Neuronal stem cell (in vitro differentiated cells): Measurements from ENCODE around the gene GJD2.

ENCODE experiments used
- DNase-seq: peaks from one replicate; pipeline ENCODE4 v3.0.0-alpha.2; 2013; ENCODE audit warnings: low spot score
- H2AFZ ChIP-seq: one replicate; pipeline ENCODE4 v1.6.1; 2013; ENCODE audit warnings: mild to moderate bottlenecking, low read length, inconsistent platforms
- H2AK5ac ChIP-seq: 2 replicates; pipeline ENCODE4 v1.6.1; 2013; ENCODE audit warnings: low read depth, mild to moderate bottlenecking, inconsistent platforms, low read length, moderate library complexity, mixed read lengths
- H2BK120ac ChIP-seq: 2 replicates; pipeline ENCODE4 v1.6.1; 2013; ENCODE audit warnings: low read depth, mild to moderate bottlenecking, inconsistent platforms, low read length, moderate library complexity, mixed read lengths
- H2BK12ac ChIP-seq: one replicate; pipeline ENCODE4 v1.6.1; 2013; ENCODE audit warnings: low read length, inconsistent platforms
- H2BK15ac ChIP-seq: 2 replicates; pipeline ENCODE4 v1.6.1; 2013; ENCODE audit warnings: mild to moderate bottlenecking, low read length, inconsistent platforms, mixed read lengths
- H2BK5ac ChIP-seq: one replicate; pipeline ENCODE4 v1.6.1; 2013; ENCODE audit warnings: inconsistent platforms, mild to moderate bottlenecking, low read length, moderate library complexity
- H3K14ac ChIP-seq: one replicate; pipeline ENCODE4 v1.6.1; 2013; ENCODE audit warnings: low read length, inconsistent platforms
- H3K18ac ChIP-seq: 2 replicates; pipeline ENCODE4 v1.6.1; 2013; ENCODE audit warnings: low read length, inconsistent platforms
- H3K23ac ChIP-seq: 2 replicates; pipeline ENCODE4 v1.6.1; 2013; ENCODE audit warnings: low read depth, mild to moderate bottlenecking, mixed read lengths, low read length, inconsistent platforms; ENCODE audit not compliant: poor library complexity
- H3K27ac ChIP-seq: replicated peaks from 3 replicates; pipeline ENCODE4 v1.5.1; 2013; ENCODE audit warnings: low read length, inconsistent platforms
- H3K27me3 ChIP-seq, 3 experiments: 2 replicates each; pipeline ENCODE4 v1.6.1; 2013; ENCODE audit warnings: low read length in 3 of 3, mild to moderate bottlenecking in 2 of 3, inconsistent platforms in 1 of 3, low read depth in 1 of 3, mixed read lengths in 1 of 3, moderate library complexity in 1 of 3; ENCODE audit not compliant: control insufficient read depth in 3 of 3, insufficient read depth in 3 of 3
- H3K36me3 ChIP-seq, 2 donors: replicated peaks in 1 of 2; 2 replicates each; pipeline ENCODE4 v1.6.1; 2013; ENCODE audit warnings: low read length in 2 of 2; ENCODE audit not compliant: control insufficient read depth in 2 of 2, insufficient read depth in 2 of 2
- H3K4ac ChIP-seq: 2 replicates; pipeline ENCODE4 v1.6.1; 2013; ENCODE audit warnings: inconsistent platforms, mild to moderate bottlenecking, low read length, moderate library complexity
- H3K4me1 ChIP-seq, 2 donors: 1 replicate in 1 of 2; 2 replicates in 1 of 2; pipeline ENCODE4 v1.6.1; 2013; ENCODE audit warnings: low read length in 2 of 2, low read depth in 1 of 2; ENCODE audit not compliant: control insufficient read depth in 2 of 2, insufficient read depth in 1 of 2
- H3K4me2 ChIP-seq: one replicate; pipeline ENCODE4 v1.6.1; 2013; ENCODE audit warnings: mild to moderate bottlenecking, low read length, inconsistent platforms; ENCODE audit not compliant: insufficient read depth, poor library complexity, severe bottlenecking
- H3K4me3 ChIP-seq, 2 donors: 2 replicates each; pipeline ENCODE4 v1.5.1; 2013; ENCODE audit warnings: low read length in 2 of 2, mild to moderate bottlenecking in 2 of 2, inconsistent platforms in 1 of 2, moderate library complexity in 1 of 2
- H3K79me1 ChIP-seq: one replicate; pipeline ENCODE4 v1.6.1; 2013; ENCODE audit warnings: low read depth, mild to moderate bottlenecking, inconsistent platforms, low read length, moderate library complexity
- H3K9ac ChIP-seq: one replicate; pipeline ENCODE4 v1.6.1; 2013; ENCODE audit warnings: mild to moderate bottlenecking, low read depth, low read length, inconsistent platforms; ENCODE audit not compliant: poor library complexity
- H3K9me3 ChIP-seq, 2 donors: replicated peaks in 1 of 2; 2 replicates each; pipeline versions ENCODE3 to v1.6.1; 2013; ENCODE audit warnings: low read length in 2 of 2, mild to moderate bottlenecking in 2 of 2, inconsistent platforms in 1 of 2, low read depth in 1 of 2, mixed read lengths in 1 of 2, moderate library complexity in 1 of 2; ENCODE audit not compliant: control insufficient read depth in 2 of 2, insufficient read depth in 1 of 2
- H4K8ac ChIP-seq: one replicate; pipeline ENCODE4 v1.6.1; 2013; ENCODE audit warnings: low read depth, mild to moderate bottlenecking, inconsistent platforms, low read length, moderate library complexity
- H4K91ac ChIP-seq: one replicate; pipeline ENCODE4 v1.6.1; 2013; ENCODE audit warnings: low read length, low read depth, mild to moderate bottlenecking, inconsistent platforms; ENCODE audit not compliant: poor library complexity
- WGBS, 2 donors: extraction: QIAGEN DNeasy Blood & Tissue Kit; methylation state at CpG; one replicate each; pipeline ENCODE4 v1.1.7; 2013; ENCODE audit warnings: missing lambda C conversion rate in 2 of 2, mixed read lengths in 1 of 2; ENCODE audit not compliant: insufficient read length in 2 of 2, insufficient replicate concordance in 1 of 2; ENCODE audit errors: extremely low coverage in 2 of 2; 5-methylcytosine and 5-hydroxymethylcytosine counted together

GJD2 gene

GRCh38 chr15:34759992-34760391 lies 5.2 kb upstream of the GJD2 start:
- Histone ChIP-seq H2BK120ac (no peak overlapping the region), H2BK12ac (no peak overlapping the region), H3K79me1 (no peaks in the 10 kb centered on the region), H3K4ac (no peak overlapping the region), H3K4me1 (peaks cover 3 to 9% of the 10 kb centered on the region in 2 donors), H4K91ac (no peak overlapping the region), H3K9ac (no peak overlapping the region), H2AFZ (no peak overlapping the region), H3K14ac (no peak overlapping the region), H3K4me2 (no peak overlapping the region), H3K23ac (no peak overlapping the region), H2AK5ac (no peak overlapping the region), H4K8ac (no peak overlapping the region), H3K36me3 (no peaks in the 10 kb centered on the region), H3K27me3 (peaks cover 6 to 49% (median 19%) of the 10 kb centered on the region in 3 experiments), H3K4me3 (no peak overlapping the region), H3K9me3 (no peaks in the 10 kb centered on the region), H3K18ac (no peak overlapping the region), H2BK15ac (no peak overlapping the region), H3K27ac (no peak overlapping the region), H2BK5ac (no peak overlapping the region)
- no CpG with 5 or more reads among the region's 2 CpGs for WGBS, 2 donors
- DNase-seq: no peak

GRCh38 chr15:34759347-34759746 lies 4.5 kb upstream of the GJD2 start:
- no peak overlapping the region for H2BK5ac ChIP-seq
- no peaks in the 10 kb centered on the region for H3K79me1 ChIP-seq
- no peak overlapping the region for H3K4me2 ChIP-seq
- no CpG with 5 or more reads among the region's 3 CpGs for WGBS, 2 donors
- no peak overlapping the region for H2AFZ ChIP-seq
- DNase-seq: no peak
- H2BK120ac ChIP-seq: no peak overlapping the region
- peaks cover 13 to 56% (median 26%) of the 10 kb centered on the region in 3 experiments for H3K27me3 ChIP-seq
- no peak overlapping the region for H3K14ac ChIP-seq
- no peak overlapping the region for H3K9ac ChIP-seq
- no peak overlapping the region for H3K18ac ChIP-seq
- no peak overlapping the region for H2BK12ac ChIP-seq
- H3K4ac ChIP-seq: no peak overlapping the region
- H2AK5ac ChIP-seq: no peak overlapping the region
- peaks cover 3 to 9% of the 10 kb centered on the region in 2 donors for H3K4me1 ChIP-seq
- H3K36me3 ChIP-seq: no peaks in the 10 kb centered on the region
- H4K91ac ChIP-seq: no peak overlapping the region
- H2BK15ac ChIP-seq: no peak overlapping the region
- H3K23ac ChIP-seq: no peak overlapping the region
- no peak overlapping the region for H4K8ac ChIP-seq
- H3K4me3 ChIP-seq: no peak overlapping the region
- H3K27ac ChIP-seq: no peak overlapping the region
- no peaks in the 10 kb centered on the region for H3K9me3 ChIP-seq

- no peak overlapping the region for H3K27ac ChIP-seq
- no peak overlapping the region for H3K23ac ChIP-seq
- no peaks in the 10 kb centered on the region for H3K79me1 ChIP-seq
- H2BK12ac ChIP-seq: no peak overlapping the region
- no peak for DNase-seq
- no peak overlapping the region for H3K4ac ChIP-seq
- H3K4me2 ChIP-seq: no peak overlapping the region
- H2BK15ac ChIP-seq: no peak overlapping the region
- no peak overlapping the region for H3K4me3 ChIP-seq
- no peak overlapping the region for H4K8ac ChIP-seq
- H2AFZ ChIP-seq: no peak overlapping the region
- H3K18ac ChIP-seq: no peak overlapping the region
- H2BK5ac ChIP-seq: no peak overlapping the region
- no peak overlapping the region for H3K14ac ChIP-seq
- H2BK120ac ChIP-seq: no peak overlapping the region
- no peaks in the 10 kb centered on the region for H3K36me3 ChIP-seq
- H3K4me1 ChIP-seq: peaks cover 3 to 11% of the 10 kb centered on the region in 2 donors
- no peak overlapping the region for H2AK5ac ChIP-seq
- H3K9me3 ChIP-seq: no peaks in the 10 kb centered on the region
- H3K27me3 ChIP-seq: peaks cover 18 to 67% (median 39%) of the 10 kb centered on the region in 3 experiments
- no peak overlapping the region for H4K91ac ChIP-seq
- no CpG with 5 or more reads among the region's 3 CpGs for WGBS, 2 donors
- H3K9ac ChIP-seq: no peak overlapping the region
These were observed 2.5 kb upstream of the GJD2 start for GRCh38 chr15:34757262-34757661.

GRCh38 chr15:34755419-34755773 lies 598 bp upstream of the GJD2 start:
- H3K36me3 ChIP-seq: no peaks in the 10 kb centered on the region
- H2AK5ac ChIP-seq: no peak overlapping the region
- no peaks in the 10 kb centered on the region for H3K9me3 ChIP-seq
- no peak overlapping the region for H2BK15ac ChIP-seq
- H3K23ac ChIP-seq: peak overlapping the region; percentile 44
- no peak overlapping the region for H2BK5ac ChIP-seq
- no peak overlapping the region for H3K4ac ChIP-seq
- WGBS, 2 donors: no CpG with 5 or more reads among the region's 11 CpGs
- no peak overlapping the region for H2BK120ac ChIP-seq
- DNase-seq: no peak
- H3K14ac ChIP-seq: no peak overlapping the region
- no peak overlapping the region for H2BK12ac ChIP-seq
- H3K18ac ChIP-seq: no peak overlapping the region
- H4K91ac ChIP-seq: no peak overlapping the region
- H3K4me3 ChIP-seq: no peak overlapping the region
- H4K8ac ChIP-seq: no peak overlapping the region
- H3K79me1 ChIP-seq: no peaks in the 10 kb centered on the region
- peaks cover 18 to 71% (median 39%) of the 10 kb centered on the region in 3 experiments for H3K27me3 ChIP-seq
- H3K9ac ChIP-seq: no peak overlapping the region
- no peak overlapping the region for H2AFZ ChIP-seq
- peak overlapping the region; percentile 77 for H3K4me2 ChIP-seq
- no peak overlapping the region for H3K27ac ChIP-seq
- H3K4me1 ChIP-seq: peaks cover 3 to 11% of the 10 kb centered on the region in 2 donors
